OCI-M2 (cell line): ENCODE measurements around the gene RIPOR1.
"Not testable (repeated sequence)": the region's sequence is repeated elsewhere in the genome, so short reads cannot be mapped to it uniquely, and the experiment has no call there.

Experiments used
- DNase-seq: peaks from one replicate; lab custom pipeline; 2025; ENCODE audit not compliant: unreplicated experiment; lab: John Stamatoyannopoulos, UW

The RIPOR1 gene

GRCh38 chr16:67514382-67514828 is 14.2 kb upstream of the RIPOR1 start:
- peak; percentile 73 for DNase-seq

- no peak for DNase-seq
Observed at GRCh38 chr16:67516296-67517154, 12.1 kb upstream of the RIPOR1 start.

DNA sequence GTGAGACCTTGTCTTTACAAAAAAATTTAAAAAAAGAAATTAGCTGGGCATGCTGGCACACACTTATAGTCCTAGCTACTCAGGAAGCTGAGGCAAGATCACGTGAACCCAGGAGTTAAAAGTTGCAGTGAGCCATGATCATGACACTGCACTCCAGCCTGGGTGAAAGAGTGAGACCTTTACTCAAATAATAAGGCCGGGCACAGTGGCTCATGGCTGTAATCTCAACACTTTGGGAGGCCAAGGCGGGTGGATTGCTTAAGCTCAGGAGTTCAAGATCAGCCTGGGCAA is 11.5 kb upstream of the RIPOR1 start:
- no peak for DNase-seq

GRCh38 chr16:67517661-67518423 is 10.8 kb upstream of the RIPOR1 start:
- no peak for DNase-seq

GRCh38 chr16:67518676-67519075 is 10.0 kb upstream of the RIPOR1 start:
- no peak for DNase-seq

DNA sequence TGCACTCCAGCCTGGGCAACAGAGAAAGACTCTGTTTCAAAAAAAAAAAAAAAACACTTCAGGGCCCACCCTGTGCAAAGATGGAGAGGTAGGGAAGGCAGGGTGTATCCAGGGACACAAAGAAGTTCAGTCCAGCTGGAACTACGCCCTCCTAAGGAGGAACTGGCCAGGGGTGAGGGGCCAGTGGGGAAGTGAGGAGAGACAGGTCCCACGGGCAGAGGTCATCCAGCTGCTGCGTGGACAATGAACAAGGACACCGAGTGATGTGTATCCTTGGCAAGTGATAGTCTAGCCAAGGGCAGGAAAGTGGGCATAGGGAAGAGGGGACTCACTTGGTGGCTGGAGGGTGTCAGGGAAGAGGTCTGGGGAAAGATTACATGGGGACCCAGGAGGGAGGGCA is 9.4 kb upstream of the RIPOR1 start:
- DNase-seq, result no peak

DNA sequence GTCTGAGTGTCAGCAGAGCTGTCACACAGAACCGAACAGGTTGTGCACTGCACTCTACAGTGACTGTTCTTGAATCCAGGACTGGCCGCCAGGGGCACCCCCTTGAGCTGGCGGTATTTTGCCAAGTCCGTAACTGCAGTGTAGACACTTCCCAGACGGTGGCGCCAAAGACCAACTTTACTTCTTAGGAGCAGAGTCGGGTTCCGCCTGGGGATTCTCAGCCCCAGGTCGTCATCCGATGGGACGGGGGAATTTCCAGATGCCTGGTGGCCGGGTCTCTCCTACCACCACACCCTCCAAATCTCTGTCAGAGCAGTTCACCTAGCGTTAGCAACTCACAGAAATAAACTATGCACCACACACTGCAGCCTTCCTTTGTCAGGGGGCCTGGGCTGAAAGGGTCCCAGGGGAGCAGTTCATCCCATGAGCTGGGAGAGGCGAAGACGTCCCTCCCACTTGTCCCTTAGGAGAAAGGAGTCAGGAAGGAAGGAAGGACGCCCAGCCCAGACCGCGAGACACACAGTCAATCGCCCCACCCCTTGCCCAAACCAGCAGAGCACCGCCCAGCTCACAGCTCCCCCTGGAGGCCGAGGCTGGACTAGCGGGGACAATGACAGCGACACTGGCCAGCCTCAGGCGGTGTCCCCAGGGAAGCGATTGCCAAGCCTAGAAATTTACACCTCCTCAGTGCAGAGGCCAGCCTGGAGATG is 7.4 kb upstream of the RIPOR1 start:
- DNase-seq, result peak; percentile 81

DNA sequence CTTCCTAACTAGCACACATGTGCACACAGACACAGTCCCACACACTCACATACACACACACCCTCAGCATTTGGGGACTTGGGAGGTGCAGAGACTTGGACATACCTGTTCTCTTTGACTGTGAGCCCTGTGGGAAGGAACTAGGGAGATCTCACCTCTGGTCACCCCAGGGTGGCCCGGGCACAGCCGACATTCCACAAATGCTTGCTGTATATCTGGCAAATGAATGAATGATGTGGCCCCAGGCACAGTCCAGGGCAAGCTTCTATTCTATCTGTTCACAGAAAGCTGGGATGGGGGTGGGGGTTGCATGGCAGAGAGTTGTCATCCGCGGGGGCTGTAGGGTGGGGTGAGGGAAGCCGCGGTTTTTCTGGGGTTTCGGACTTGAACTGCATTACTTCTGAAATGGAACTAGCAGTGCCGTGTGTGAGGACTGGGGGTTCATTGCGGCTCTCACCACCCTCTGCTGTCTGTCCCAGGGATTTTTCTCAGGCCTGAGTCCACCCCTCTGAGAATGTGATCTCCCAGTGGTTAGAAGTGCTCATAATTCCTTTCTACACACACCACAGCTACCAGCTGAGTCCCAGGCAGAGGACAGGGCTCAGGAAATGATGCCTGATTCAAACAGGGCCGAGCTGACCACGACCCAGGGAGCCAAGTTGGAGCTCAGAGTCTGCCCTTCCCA is 3.3 kb upstream of the RIPOR1 start:
- DNase-seq, result no peak

DNA sequence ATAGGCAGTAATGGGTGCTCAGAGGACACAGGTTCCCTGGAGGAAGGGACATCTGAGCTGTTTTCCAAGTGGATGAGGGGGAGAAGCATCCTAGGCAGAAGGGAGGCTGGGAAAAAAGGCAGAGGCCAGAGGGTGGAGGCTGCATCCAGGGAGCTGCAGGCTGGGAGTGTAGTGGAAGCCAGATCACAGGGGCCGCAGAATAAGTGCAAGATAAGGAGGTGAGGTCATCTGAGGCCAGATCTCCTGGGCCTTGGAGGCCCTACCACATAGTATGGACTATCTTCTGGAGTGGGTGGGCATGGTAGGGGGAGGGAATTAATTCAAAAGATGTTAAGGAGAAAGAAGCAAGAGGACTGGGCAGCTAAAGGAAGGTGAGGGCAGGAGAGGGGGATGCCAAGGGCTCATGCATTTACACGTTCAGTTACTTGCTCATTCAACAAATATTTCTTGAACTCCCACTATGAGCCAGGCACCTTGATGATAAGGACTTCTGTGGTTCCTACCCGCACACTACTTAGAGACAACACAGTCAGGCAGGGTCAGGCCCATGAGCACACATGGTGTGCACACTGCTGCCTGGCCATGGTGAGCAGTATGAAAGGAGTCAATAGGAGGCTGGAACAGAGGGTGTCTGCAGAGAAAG is 2.4 kb upstream of the RIPOR1 start:
- DNase-seq, result no peak

- no peak for DNase-seq
Observed at GRCh38 chr16:67528870-67529581, 397 bp downstream of the RIPOR1 start.

DNA sequence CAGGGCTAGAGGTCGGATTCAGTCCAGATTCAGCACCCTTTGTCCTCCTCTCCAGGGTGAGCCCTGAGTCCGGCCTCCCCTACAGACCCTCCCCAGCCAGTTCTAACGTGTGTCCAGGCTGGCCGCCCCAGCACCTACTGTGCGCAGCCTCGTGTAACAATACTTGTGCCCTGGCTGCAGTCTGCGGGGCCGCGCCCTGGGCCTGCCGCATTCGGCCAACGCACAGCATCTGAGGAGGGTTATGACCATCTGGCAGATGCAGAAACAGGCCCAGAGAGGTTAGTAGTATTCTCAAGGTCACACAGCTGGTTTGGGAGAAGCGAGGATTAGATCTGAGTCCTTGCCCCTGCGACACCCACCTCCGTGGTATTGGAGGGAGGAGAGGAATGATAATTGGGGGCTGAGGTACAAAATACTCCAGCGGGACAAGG is 968 bp downstream of the RIPOR1 start:
- no peak for DNase-seq

DNA sequence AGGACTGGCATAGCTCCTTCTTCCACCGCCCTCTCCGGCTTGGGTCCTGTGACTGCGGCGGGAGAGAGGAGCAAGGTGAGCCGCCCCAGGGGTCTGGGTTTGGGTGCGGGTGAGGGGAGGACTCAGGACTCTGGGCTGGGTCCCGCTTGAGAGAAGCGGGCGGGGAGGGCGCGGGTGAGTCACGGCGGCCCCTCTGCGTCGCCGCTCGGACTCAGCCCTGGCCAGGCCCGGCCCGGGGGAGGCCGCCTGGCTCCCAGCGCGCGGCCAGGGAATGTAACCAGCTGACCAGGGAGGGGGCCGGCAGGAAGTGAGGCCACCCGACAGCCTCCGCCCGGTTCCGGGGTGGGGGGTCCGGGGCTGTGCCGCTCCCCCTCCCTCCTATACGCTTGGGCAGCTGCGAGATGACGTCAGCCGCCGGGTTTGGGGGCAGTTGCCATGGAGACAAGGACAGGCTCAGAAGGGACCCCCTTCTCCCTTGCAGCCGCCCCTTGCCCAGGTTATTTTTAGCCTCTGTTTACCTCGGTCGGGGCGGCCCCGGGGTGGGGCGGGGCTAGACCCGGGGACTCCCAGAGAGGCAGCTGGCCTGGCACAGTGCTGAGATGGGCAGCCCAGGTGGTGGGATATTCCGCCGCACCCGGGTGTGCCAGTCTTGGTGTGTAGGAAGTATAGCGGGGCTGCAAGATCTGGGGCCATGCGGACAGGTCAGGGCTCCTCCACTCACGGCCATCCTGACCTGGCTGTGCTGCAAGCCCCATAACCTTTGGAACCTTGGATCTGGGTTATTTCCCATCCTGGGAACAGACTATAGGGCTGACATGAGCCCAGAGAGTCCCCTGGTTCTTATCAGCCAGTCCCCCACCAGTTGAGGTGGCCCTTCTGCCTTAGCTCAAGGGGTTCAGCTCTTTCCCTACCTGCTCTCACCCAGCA is 1.6 kb downstream of the RIPOR1 start:
- DNase-seq, result no peak

GRCh38 chr16:67531247-67531646 is 2.6 kb downstream of the RIPOR1 start:
- DNase-seq, result no peak

- no peak for DNase-seq
Observed at GRCh38 chr16:67533024-67533560, 4.5 kb downstream of the RIPOR1 start.

DNA sequence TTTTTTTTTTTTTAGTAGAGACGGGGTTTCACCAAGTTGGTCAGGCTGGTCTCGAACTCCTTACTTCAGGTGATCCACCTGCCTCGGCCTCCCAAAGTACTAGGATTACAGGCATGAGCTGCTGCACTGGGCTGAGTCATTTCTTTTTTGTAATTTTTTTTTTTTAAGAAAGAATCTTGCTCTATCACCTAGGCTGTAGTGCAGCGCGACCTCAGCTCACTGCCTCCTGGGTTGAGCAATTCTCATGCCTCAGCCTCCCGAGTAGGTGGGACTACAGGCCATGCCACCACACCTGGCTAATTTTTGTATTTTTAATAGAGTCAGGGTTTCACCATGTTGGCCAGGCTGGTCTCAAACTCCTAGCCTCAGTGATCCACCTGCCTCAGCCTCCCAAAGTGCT is 5.4 kb downstream of the RIPOR1 start:
- not testable (repeated sequence) for DNase-seq

DNA sequence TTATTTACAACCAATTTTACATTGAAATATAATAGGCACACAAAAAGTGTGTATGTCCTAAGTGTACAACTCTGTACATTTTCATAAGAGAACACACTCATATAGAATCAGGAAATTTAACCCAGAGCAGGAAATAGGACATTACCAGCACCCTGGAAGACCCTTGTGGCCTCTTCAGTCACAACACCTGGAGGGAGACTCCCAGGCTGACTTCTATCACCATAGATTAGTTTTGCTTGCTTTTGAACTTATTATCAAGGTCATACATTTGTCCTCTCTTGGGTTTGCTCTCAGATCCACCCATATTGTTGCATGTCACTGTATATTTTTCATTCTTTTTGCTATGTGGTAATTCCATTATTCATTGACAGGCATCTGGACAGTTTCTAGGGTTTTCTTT is 5.8 kb downstream of the RIPOR1 start:
- no peak for DNase-seq

DNA sequence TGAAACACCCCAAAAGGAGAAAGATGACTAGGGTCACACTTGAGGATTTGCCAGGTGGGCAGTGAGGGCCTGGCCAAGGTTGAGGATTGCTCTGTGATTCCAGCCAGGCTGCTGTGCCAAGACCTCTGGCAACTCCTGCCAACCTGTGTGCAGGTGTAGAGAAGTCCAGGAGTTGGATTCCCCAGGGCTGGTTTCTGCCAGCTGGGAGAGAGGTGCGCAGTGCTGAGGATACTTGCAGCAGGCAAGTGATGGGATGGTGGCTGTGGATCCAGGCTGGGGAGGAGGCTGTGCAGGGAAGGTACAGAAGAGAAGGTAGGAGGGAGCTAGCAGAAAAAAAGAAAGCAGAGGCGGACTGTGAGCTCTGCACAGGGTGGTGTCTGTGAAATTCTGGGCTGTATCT is 6.6 kb downstream of the RIPOR1 start:
- DNase-seq, result no peak

DNA sequence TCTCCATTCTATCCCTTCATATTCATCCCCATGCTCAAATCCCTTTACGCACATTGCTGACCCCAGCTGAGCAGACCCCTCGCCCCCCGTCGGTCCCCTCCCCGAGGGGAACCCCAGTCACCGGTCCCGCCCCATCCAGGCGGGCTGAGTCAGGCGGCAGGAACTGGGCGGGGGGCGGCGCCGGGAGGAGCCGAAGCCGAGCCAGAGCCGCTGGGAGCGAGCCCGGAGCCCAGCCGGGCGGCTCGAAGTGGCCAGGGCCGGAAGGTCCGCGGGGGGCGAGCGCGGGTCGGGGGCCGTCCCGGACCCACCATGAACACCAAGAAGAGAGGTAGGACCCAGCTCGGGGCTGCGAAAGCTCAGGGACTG is 8.6 kb downstream of the RIPOR1 start:
- no peak for DNase-seq
